ENCODE results near the gene LAPTM5.
"Not testable (repeated sequence)": the region's sequence is repeated elsewhere in the genome, so short reads cannot be mapped to it uniquely, and the experiment has no call there.

The LAPTM5 gene

DNA sequence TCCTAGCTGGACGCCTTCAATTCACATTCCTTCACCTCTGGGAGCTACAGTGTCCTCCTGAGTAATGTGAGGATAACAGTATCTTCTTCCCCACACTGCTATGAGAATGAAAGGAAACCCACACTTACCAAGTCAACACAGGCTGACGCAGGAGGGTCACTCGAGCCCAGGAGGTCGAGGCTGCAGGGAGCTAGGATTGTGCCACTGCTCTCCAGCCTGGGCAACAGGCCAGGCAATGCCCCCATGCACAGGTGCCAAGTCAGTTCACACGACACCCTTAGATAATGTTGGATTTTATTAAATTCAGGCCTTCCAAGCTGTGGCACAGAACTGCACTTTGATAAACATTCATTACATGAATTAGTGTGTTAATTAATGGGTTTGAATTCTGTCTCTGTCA lies 66.1 kb downstream of the LAPTM5 start:
- no peak for DNase-seq (ENCODE audit: low read depth, low spot score)
- WGBS (ENCODE audit: insufficient coverage, insufficient read length): no CpG with 5 or more reads among the region's 5 CpGs

DNA sequence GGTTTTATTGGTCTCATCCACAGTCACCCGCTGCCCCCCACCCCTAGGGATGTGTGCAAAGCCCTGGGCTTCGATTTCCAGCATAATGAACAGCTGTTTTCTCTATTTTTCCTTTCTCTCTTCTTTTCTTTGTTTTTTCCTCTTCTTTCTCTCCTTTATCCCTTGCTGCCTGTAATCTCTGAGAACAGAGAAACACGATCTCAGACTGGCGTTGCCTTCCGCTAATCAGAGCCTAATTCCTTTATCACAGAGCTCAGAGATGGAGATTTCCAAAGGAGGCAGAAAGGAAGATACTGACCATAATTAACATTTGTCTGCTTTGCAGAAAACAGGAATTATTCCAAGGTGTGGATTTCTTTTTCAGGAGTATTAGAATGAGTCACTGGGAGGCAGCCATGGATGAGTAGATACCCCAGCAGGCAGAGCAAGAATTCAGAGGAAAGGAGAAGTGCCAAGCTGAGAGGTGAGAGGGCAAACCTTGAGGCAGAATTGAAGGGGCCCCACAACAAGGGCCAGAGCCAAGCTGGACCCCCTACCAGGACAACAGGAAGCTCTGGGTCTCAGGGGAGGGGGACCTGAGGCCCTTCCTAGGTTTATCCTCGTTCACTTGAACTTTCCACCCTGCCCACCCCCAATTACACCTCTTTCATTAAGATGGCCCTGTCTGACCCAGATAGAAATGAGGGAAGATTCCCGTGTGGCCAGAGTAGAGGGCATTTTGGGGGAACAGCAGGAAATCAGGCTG lies 67.5 kb downstream of the LAPTM5 start:
- no peak overlapping the region for H3K4me3 ChIP-seq (ENCODE audit: low read length)
- no peak overlapping the region for H3K27ac ChIP-seq (ENCODE audit: low read length)
- WGBS (ENCODE audit: insufficient coverage, insufficient read length): no CpG with 5 or more reads among the region's 7 CpGs
- no peaks in the 10 kb centered on the region for H3K27me3 ChIP-seq (ENCODE audit: control insufficient read depth, insufficient read depth, low read length)
- no peaks in the 10 kb centered on the region for H3K36me3 ChIP-seq (ENCODE audit: control insufficient read depth, insufficient read depth, low read length)
- DNase-seq (ENCODE audit: low read depth, low spot score): no peak
- no peaks in the 10 kb centered on the region for H3K9me3 ChIP-seq (ENCODE audit: control insufficient read depth, insufficient read depth, low read length)
- no peaks in the 10 kb centered on the region; the same call in 1 of the 2 replicates for H3K4me1 ChIP-seq (ENCODE audit: control insufficient read depth, insufficient read depth, low read length)

More for the DNA sequence above, 66.1 kb downstream of the LAPTM5 start:
- Histone ChIP-seq H3K36me3 (ENCODE audit: control insufficient read depth, insufficient read depth, low read length) (no peaks in the 10 kb centered on the region), H3K4me3 (ENCODE audit: low read length) (no peak overlapping the region), H3K4me1 (ENCODE audit: control insufficient read depth, insufficient read depth, low read length) (no peaks in the 10 kb centered on the region), H3K27me3 (ENCODE audit: control insufficient read depth, insufficient read depth, low read length) (no peaks in the 10 kb centered on the region), H3K9me3 (ENCODE audit: control insufficient read depth, insufficient read depth, low read length) (no peaks in the 10 kb centered on the region), H3K27ac (ENCODE audit: low read length) (no peak overlapping the region)

- no CpG with 5 or more reads among the region's 11 CpGs for WGBS (ENCODE audit: insufficient coverage, insufficient read length)
- no peak overlapping the region for H3K27ac ChIP-seq (ENCODE audit: low read length)
- H3K27me3 ChIP-seq (ENCODE audit: control insufficient read depth, insufficient read depth, low read length): no peaks in the 10 kb centered on the region
- H3K9me3 ChIP-seq (ENCODE audit: control insufficient read depth, insufficient read depth, low read length): no peaks in the 10 kb centered on the region
- H3K4me1 ChIP-seq (ENCODE audit: control insufficient read depth, insufficient read depth, low read length): peaks cover 1% of the 10 kb centered on the region; the same call in 1 of the 2 replicates
- H3K36me3 ChIP-seq (ENCODE audit: control insufficient read depth, insufficient read depth, low read length): no peaks in the 10 kb centered on the region
- H3K4me3 ChIP-seq (ENCODE audit: low read length): no peak overlapping the region
- DNase-seq (ENCODE audit: low read depth, low spot score): no peak
Measured at GRCh38 chr1:30688920-30689794, 68.4 kb downstream of the LAPTM5 start.

- not testable (repeated sequence) for H3K4me3 ChIP-seq (ENCODE audit: low read length); H3K36me3 ChIP-seq (ENCODE audit: control insufficient read depth, insufficient read depth, low read length); DNase-seq (ENCODE audit: low read depth, low spot score); H3K27ac ChIP-seq (ENCODE audit: low read length); H3K9me3 ChIP-seq (ENCODE audit: control insufficient read depth, insufficient read depth, low read length); H3K4me1 ChIP-seq (ENCODE audit: control insufficient read depth, insufficient read depth, low read length); H3K27me3 ChIP-seq (ENCODE audit: control insufficient read depth, insufficient read depth, low read length)
- WGBS (ENCODE audit: insufficient coverage, insufficient read length): no CpG with 5 or more reads among the region's 9 CpGs
Measured at GRCh38 chr1:30688516-30688915, 69.1 kb downstream of the LAPTM5 start.

GRCh38 chr1:30687886-30688285 lies 69.7 kb downstream of the LAPTM5 start:
- Histone ChIP-seq H3K4me3 (ENCODE audit: low read length) (no peak overlapping the region), H3K4me1 (ENCODE audit: control insufficient read depth, insufficient read depth, low read length) (peaks cover 1% of the 10 kb centered on the region; the same call in 1 of the 2 replicates), H3K27me3 (ENCODE audit: control insufficient read depth, insufficient read depth, low read length) (no peaks in the 10 kb centered on the region), H3K9me3 (ENCODE audit: control insufficient read depth, insufficient read depth, low read length) (no peaks in the 10 kb centered on the region), H3K27ac (ENCODE audit: low read length) (no peak overlapping the region), H3K36me3 (ENCODE audit: control insufficient read depth, insufficient read depth, low read length) (no peaks in the 10 kb centered on the region)
- DNase-seq (ENCODE audit: low read depth, low spot score): no peak
- WGBS (ENCODE audit: insufficient coverage, insufficient read length): no CpG with 5 or more reads among the region's 6 CpGs

DNA sequence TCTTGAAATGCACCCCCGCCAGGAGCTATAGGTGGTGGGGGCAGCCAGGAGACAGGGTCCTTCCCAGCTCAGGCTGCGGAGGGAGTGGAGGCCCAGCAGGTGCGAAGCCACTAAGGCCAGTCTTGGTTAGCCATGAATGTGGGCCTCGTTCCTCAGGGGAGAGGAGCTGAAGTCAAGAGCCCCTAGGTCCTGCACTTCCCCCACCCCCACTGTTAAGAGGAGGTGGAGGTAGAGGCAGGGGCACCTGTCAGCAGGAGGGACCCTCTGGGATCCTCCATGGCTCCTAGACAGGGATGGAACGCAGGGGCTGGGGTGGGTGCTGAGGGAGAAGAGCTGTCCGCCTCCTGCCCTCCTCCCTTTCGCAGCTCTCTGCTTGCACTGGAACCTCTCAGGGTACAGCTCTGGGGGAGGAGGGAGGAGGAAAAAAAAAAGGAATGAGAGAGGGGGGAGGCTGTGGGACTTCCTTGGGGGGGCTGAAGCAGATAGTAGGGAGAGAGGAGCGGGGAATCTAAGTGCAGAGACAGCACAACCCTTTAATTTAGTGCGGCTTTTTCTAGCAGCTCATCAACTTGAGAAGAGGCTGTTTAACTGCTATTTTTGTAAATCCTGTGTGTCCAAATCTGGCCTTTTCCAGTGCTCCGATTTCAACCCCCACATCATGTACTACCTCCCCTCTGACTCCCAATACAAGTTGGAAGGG lies 71.2 kb downstream of the LAPTM5 start:
- no peaks in the 10 kb centered on the region for H3K27me3 ChIP-seq (ENCODE audit: control insufficient read depth, insufficient read depth, low read length)
- no CpG with 5 or more reads among the region's 10 CpGs for WGBS (ENCODE audit: insufficient coverage, insufficient read length)
- DNase-seq (ENCODE audit: low read depth, low spot score): no peak
- no peak overlapping the region for H3K27ac ChIP-seq (ENCODE audit: low read length)
- no peaks in the 10 kb centered on the region for H3K36me3 ChIP-seq (ENCODE audit: control insufficient read depth, insufficient read depth, low read length)
- no peaks in the 10 kb centered on the region for H3K9me3 ChIP-seq (ENCODE audit: control insufficient read depth, insufficient read depth, low read length)
- H3K4me3 ChIP-seq (ENCODE audit: low read length): no peak overlapping the region
- peaks cover 1% of the 10 kb centered on the region; the same call in 1 of the 2 replicates for H3K4me1 ChIP-seq (ENCODE audit: control insufficient read depth, insufficient read depth, low read length)

- Histone ChIP-seq H3K4me3 (ENCODE audit: low read length) (peak overlapping the region; percentile 11; the same call in 1 of the 2 replicates), H3K4me1 (ENCODE audit: control insufficient read depth, insufficient read depth, low read length) (peaks cover 1% of the 10 kb centered on the region; the same call in 1 of the 2 replicates), H3K36me3 (ENCODE audit: control insufficient read depth, insufficient read depth, low read length) (no peaks in the 10 kb centered on the region), H3K9me3 (ENCODE audit: control insufficient read depth, insufficient read depth, low read length) (no peaks in the 10 kb centered on the region), H3K27me3 (ENCODE audit: control insufficient read depth, insufficient read depth, low read length) (no peaks in the 10 kb centered on the region), H3K27ac (ENCODE audit: low read length) (no peak overlapping the region)
- DNase-seq (ENCODE audit: low read depth, low spot score): no peak
- WGBS (ENCODE audit: insufficient coverage, insufficient read length): no CpG with 5 or more reads among the region's 11 CpGs
Measured at GRCh38 chr1:30685796-30686165, 71.8 kb downstream of the LAPTM5 start.

GRCh38 chr1:30684881-30685795 lies 72.4 kb downstream of the LAPTM5 start:
- Histone ChIP-seq H3K36me3 (ENCODE audit: control insufficient read depth, insufficient read depth, low read length) (no peaks in the 10 kb centered on the region), H3K27ac (ENCODE audit: low read length) (no peak overlapping the region), H3K27me3 (ENCODE audit: control insufficient read depth, insufficient read depth, low read length) (no peaks in the 10 kb centered on the region), H3K4me1 (ENCODE audit: control insufficient read depth, insufficient read depth, low read length) (peaks cover 1% of the 10 kb centered on the region; the same call in 1 of the 2 replicates), H3K4me3 (ENCODE audit: low read length) (peak overlapping the region; percentile 11; the same call in 1 of the 2 replicates), H3K9me3 (ENCODE audit: control insufficient read depth, insufficient read depth, low read length) (no peaks in the 10 kb centered on the region)
- DNase-seq (ENCODE audit: low read depth, low spot score): peak; percentile 93
- WGBS (ENCODE audit: insufficient coverage, insufficient read length): no CpG with 5 or more reads among the region's 56 CpGs

GRCh38 chr1:30684259-30684658 lies 73.3 kb downstream of the LAPTM5 start:
- WGBS (ENCODE audit: insufficient coverage, insufficient read length): no CpG with 5 or more reads among the region's 4 CpGs
- H3K9me3 ChIP-seq (ENCODE audit: control insufficient read depth, insufficient read depth, low read length): peaks cover 2% of the 10 kb centered on the region; the same call in 1 of the 2 replicates
- peaks cover 1% of the 10 kb centered on the region; the same call in 1 of the 2 replicates for H3K4me1 ChIP-seq (ENCODE audit: control insufficient read depth, insufficient read depth, low read length)
- DNase-seq (ENCODE audit: low read depth, low spot score): no peak
- no peaks in the 10 kb centered on the region for H3K27me3 ChIP-seq (ENCODE audit: control insufficient read depth, insufficient read depth, low read length)
- H3K27ac ChIP-seq (ENCODE audit: low read length): no peak overlapping the region
- H3K36me3 ChIP-seq (ENCODE audit: control insufficient read depth, insufficient read depth, low read length): no peaks in the 10 kb centered on the region
- no peak overlapping the region for H3K4me3 ChIP-seq (ENCODE audit: low read length)
